ENCODE data around the gene LRP11.

Gene LRP11

DNA sequence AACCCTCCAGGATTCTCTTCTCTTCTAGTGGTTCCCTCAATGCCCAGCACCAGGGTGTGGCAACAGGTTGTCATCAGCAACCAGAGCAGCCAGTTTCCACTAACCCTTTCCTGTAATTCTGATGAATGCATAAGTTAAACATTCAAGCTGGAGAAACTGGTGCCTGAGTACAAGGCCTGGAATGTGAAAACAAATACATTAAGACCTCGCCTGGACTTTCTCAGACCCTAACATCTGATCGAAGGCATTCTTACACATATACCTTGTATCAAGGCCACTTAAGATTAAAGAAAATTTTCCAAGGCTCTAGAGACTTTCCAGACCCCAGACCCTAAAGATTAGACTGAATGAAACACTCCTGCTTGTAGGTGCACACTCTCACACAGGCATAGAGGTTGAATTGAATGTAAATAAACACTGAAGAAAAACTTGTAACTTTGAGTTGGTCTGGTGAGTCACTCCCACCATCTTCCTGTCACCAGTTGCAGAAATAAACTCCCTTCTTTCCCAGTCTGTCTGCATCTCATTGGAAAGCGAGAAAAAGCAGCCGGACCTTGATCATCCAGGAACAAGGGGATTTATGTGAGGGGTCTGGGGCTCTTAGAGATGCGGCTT is 9.0 kb downstream of the LRP11 start:
- TF ChIP-seq, protein P1, sequence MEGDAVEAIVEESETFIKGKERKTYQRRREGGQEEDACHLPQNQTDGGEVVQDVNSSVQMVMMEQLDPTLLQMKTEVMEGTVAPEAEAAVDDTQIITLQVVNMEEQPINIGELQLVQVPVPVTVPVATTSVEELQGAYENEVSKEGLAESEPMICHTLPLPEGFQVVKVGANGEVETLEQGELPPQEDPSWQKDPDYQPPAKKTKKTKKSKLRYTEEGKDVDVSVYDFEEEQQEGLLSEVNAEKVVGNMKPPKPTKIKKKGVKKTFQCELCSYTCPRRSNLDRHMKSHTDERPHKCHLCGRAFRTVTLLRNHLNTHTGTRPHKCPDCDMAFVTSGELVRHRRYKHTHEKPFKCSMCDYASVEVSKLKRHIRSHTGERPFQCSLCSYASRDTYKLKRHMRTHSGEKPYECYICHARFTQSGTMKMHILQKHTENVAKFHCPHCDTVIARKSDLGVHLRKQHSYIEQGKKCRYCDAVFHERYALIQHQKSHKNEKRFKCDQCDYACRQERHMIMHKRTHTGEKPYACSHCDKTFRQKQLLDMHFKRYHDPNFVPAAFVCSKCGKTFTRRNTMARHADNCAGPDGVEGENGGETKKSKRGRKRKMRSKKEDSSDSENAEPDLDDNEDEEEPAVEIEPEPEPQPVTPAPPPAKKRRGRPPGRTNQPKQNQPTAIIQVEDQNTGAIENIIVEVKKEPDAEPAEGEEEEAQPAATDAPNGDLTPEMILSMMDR (IDR thresholded peaks at IDR 0.05), result no peak

DNA sequence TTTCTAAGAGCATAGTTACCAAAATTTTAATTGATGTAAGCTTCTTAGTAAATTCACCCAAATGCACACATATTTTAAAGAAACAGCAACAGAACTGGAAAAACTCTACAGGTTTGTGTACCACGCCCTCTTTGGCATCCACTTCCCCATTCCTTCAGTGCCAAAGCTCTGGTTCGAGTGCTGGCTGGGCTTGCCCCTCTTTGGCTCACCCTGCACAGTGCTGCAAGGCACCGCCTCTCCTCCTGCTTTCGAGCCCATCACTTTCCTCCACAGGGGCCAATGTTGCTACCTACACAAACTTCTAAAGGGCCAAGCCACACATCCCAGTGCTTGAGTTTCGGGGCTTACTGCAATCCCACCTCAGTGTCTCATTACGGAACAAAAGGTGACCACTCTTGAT is 9.6 kb downstream of the LRP11 start:
- TF ChIP-seq, protein P1 (IDR thresholded peaks at IDR 0.05), result no peak

DNA sequence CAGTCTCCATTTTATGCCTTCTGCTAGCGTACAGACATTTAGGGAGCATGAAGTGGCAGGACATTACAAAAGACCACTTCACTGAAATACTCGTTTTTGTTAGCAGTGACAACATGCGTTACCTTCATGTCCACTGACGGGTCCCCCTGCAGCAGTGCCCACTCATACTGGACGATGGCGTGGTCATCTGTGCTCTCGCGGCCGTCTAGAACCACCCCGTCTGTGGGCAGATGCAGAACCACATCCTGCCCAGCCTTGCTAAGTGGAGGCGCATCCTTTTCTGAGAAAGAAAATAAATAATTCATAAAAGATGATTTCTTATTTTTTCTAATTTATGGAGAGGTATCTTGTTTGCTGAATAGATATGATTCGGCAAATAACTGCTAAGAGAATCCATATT is 11.3 kb downstream of the LRP11 start:
- TF ChIP-seq, protein P1 (IDR thresholded peaks at IDR 0.05), result no peak

DNA sequence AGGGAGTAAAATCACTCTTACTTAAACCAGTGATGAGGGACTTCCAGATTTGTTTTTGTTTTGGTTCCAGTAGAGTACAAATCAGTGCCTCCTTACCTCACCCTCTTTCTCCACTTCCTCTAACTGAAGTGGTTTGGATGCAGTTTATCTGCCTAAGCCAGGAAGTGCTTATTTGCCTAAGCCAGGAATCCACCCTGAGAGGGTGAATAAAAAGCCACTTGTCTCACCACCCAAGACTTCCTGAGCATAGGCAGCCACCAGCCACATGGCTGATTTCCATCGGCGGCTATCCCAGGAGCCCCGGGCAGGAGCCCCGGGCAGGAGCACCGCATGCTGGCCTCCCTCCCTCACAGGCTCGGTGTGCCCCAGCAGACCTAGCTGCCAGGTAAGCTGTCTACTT is 12.0 kb downstream of the LRP11 start:
- TF ChIP-seq, protein P1 (IDR thresholded peaks at IDR 0.05), result no peak

DNA sequence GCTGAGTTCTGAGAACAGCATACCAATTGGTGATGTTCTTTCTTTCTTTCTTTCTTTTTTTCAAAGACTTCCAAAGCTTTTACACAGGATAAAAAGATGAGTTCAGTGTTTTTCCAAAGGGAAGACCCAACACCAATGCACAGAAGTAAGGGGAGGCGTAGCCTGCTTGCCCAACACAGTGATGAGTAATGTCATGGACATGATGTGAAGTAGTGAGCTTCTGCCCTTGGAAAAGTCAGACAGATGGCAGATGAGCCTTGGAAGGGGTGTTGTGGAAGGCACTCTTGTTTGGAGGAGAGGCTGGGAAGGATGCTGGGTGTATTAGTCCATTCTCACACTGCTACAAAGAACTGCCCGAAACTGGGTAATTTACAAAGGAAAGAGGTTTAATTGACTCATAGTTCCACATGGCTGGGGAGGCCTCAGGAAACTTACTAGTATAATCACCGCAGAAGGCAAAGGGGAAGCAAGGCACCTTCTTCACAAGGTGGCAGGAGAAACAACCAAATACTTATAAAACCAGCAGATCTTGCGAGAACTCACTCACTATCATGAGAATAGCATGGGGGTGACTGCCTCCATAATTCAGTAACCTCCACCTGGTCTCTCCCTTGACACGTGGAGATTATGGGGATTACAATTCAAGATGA is 12.6 kb downstream of the LRP11 start:
- TF ChIP-seq, protein P1 (IDR thresholded peaks at IDR 0.05), result no peak

DNA sequence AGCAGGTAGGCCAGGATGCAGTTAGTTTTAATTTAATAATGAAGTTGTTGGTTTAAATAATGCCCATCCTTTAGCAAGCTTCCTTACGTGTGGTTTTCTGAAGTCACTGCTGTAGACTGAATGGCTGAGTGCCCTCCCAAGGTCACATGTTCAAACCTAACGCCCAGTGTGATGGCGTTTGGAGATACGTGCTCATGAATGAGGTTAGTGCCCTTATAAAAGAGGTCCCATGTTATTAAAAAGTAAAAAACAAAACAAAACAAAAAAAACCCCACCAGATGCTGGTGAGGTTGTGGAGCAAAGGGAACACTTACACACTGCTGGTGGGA is 16.3 kb downstream of the LRP11 start:
- TF ChIP-seq, protein P1 (IDR thresholded peaks at IDR 0.05), result no peak

DNA sequence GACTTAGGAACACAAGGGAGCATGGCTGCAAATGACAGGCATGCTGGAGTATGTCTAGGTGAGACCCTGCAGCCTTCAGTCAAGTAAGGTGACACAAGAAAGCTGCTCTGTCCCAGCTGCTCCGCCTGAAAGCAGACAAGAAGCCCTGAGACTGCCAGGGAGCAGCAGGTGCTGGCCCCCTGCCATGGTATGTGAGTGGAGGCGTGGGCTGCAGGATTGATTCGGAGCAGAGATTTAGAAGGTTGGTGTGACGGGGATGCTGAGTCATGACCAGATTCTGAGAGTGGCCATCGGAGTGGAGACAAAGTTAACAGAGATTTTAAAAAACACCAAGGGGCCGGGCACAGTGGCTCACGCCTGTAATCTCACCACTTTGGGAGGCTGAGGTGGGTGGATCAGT is 17.8 kb downstream of the LRP11 start:
- TF ChIP-seq, protein P1 (IDR thresholded peaks at IDR 0.05), result no peak

DNA sequence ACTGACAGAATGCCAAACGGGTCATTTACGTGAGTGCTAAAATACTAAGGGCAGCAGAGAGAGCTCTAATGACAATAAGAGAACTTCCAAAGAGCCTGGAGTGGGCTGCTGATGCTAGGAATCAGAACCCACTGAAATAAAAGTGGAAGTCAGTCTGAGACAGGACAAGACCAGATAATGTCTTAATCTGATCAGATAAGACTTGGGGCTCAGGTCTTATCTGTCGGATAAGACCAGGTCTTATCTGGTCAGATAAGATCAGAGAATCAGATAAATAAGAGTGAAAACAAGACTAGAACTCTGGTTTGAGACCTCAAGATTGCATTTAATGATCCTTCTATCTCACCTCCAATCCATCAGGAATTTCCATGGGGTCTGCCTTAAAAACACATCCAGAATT is 18.6 kb downstream of the LRP11 start:
- TF ChIP-seq, protein P1 (IDR thresholded peaks at IDR 0.05), result no peak
